Mucosa of gallbladder (tissue), 1 donor: ENCODE measurements around the gene TCP11X1. TPM values are rescaled to one million over a fixed set of nuclear protein-coding genes. Genes with fewer than 3 reads are reported as not detected.
"Not testable (repeated sequence)": the region's sequence is repeated elsewhere in the genome, so short reads cannot be mapped to it uniquely, and the experiment has no call there.

Experiments used
- DNase-seq: peaks from one replicate; pipeline ENCODE4 v3.0.0-alpha.2; 2020; ENCODE audit warnings: low spot score
- total RNA-seq: library from RNA; stranded (reverse); gene quantifications from one replicate; pipeline ENCODE4 v1.2.1, GENCODE V29; 2021
- donor health status: DM: no; HTN: no; CAD: no.

Gene TCP11X1
- not detected for total RNA-seq

- DNase-seq: not testable (repeated sequence)
These were observed at the start of gene TCP11X1 for GRCh38 chrX:102214986-102215385. TCP11X1 (plus strand) TSS chrX:102215301.

GRCh38 chrX:102185967-102186720 lies 29.0 kb upstream of the TCP11X1 start:
- no peak for DNase-seq

DNA sequence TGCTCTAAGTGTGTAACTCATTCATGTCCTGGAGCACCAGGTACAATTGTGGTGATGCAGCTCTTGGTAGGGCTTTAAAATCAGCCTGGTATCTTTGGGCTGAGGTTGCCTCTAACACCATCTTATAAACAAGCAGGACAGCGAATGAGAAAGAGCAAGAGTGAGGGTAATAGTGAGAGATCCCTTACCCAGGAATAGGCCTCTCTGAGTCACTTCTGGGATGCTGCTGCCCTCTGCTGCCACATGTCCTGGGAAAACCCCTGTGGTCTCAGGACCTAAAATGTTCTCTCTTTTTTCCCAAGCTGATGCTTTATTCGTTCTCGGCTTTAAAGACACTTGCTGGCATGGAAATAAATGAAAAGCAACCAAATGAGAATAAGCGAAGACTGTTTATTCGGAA lies 7.2 kb upstream of the TCP11X1 start:
- not testable (repeated sequence) for DNase-seq

DNA sequence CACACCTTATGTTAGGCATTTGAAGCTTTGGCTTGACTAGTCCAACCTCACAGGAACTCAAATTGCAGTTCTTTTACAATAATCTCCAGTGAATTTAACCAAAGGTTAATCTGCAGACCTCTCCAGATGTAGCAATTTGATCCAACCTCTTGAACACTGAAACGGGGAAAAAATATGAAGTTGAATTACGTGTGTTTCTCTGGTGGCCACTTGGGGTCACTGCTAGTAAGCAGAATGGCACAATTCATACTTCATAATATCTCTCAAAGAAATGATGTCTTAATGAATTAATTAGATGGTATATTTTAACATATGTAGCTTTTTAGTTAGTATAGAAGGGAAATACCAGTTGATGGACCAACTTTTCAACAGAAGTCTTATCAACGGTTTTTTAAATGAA lies 1.4 kb downstream of the TCP11X1 start:
- DNase-seq: not testable (repeated sequence)

- DNase-seq: not testable (repeated sequence)
These were observed 20.6 kb downstream of the TCP11X1 start for GRCh38 chrX:102235678-102236077.

DNA sequence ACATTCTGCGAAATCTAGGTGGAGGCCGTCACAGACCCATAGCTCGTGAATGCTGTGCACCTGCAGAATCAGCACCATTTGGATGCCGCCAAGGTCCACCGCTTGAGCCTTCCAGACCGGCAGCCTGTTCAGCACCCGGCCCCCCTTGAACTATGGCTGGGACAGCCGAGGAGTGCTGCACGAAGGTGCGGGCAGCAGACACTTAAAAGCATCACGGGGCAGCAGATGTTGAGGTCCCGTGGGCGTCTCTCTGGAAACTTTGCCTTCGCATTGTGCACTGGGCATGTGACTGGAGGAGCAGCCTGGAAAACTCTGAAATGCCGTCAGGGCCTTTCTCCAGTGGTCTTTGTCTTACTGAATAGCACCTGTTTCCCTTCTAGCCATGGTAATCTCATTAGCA lies 25.2 kb downstream of the TCP11X1 start:
- not testable (repeated sequence) for DNase-seq

DNA sequence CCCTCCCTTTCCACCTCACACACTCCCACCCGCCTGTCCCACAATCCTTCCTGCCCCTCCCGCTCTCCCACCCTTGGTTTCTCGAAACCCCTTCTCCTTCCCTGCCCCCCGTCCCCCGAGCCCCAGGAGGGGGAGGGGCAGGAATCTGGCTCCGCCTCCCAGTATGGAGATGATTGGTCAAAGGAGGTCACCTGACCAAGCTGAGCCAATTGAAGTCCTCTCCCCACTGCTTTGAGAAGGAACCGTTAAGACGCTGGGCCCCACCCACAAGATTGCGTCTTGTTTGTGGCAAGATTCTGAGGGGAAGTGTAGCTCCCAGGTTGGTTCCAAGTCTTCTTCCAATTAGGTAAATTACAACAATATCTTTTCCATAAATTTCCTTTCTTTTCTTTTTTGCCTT lies 31.8 kb downstream of the TCP11X1 start, which contains the start of gene NXF2:
Gene NXF2 (plus strand): TSS at position 275 of the 400 bp plus-strand sequence. CDS start 59,912 bp downstream, outside the sequence.
- not testable (repeated sequence) for DNase-seq

DNA sequence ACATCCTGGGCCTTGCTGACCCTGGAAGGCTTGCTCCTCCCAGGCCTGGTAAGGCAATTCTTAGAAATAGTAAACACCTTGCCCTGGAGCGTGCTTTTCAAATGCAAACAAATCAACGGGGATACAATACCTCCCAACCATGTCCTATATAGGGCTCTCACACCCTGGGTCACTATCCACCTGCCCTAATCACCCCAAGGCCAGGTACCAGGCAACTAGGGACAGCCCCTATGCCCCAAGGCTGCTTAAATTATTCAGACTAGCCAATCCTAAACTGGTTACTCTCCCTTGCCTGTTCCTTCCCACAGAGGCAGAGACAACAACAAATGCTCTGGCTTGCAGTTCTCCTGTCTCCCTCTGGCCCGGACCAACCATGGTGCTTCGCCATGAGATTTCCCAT lies 57.1 kb downstream of the TCP11X1 start:
- not testable (repeated sequence) for DNase-seq

Other genes with a start within 250 kb of the TCP11X1 start
- gene TCEAL2, start 89.6 kb upstream of the TCP11X1 start, total RNA-seq: 10.5 TPM
- gene TCEAL6, start 72.8 kb upstream of the TCP11X1 start, total RNA-seq: not detected
- 41.1 TPM for gene BEX5, start 59.3 kb upstream of the TCP11X1 start, total RNA-seq
- gene NXF2, start 31.9 kb downstream of the TCP11X1 start, total RNA-seq: not detected
- not detected for gene NXF2B, start 224.7 kb downstream of the TCP11X1 start, total RNA-seq